ENCODE measurements around the gene C9orf85. TPM values are rescaled to one million over a fixed set of nuclear protein-coding genes. Genes with fewer than 3 reads are reported as not detected.

Gene C9orf85
- total RNA-seq, 6 donors from 2014 or later = 6.5 to 13.0 (median 9.0) TPM

GRCh38 chr9:71928376-71928775, 16.9 kb downstream of the C9orf85 start:
- H3K4me1 ChIP-seq = no peaks in the 10 kb centered on the region
- WGBS, 2 donors = 84 to 97% methylated on average over 1 of the region's 1 CpG
- no peaks in the 10 kb centered on the region for H3K36me3 ChIP-seq
- TF ChIP-seq EP300 (IDR thresholded peaks at IDR 0.05) (no peak), POLR2A (IDR thresholded peaks at IDR 0.05) (no peak), CTCF (IDR thresholded peaks at IDR 0.05) (no peak), POLR2AphosphoS5 (IDR thresholded peaks at IDR 0.05) (no peak)
- no peaks in the 10 kb centered on the region for H3K9me3 ChIP-seq
- H3K27me3 ChIP-seq = no peaks in the 10 kb centered on the region
- DNase-seq = no peak
- no peak for ATAC-seq (ENCODE audit: low FRiP score in 2 of 2)
- no peak overlapping the region for H3K4me3 ChIP-seq
- H3K27ac ChIP-seq = no peak overlapping the region

- TF ChIP-seq POLR2A (IDR thresholded peaks at IDR 0.05) = no peak
- no peak for TF ChIP-seq EP300 (IDR thresholded peaks at IDR 0.05)
- TF ChIP-seq POLR2AphosphoS5 (IDR thresholded peaks at IDR 0.05) = no peak
- no peak for TF ChIP-seq CTCF (IDR thresholded peaks at IDR 0.05)
- H3K27ac ChIP-seq = no peak overlapping the region
- no peaks in the 10 kb centered on the region for H3K4me1 ChIP-seq
- H3K36me3 ChIP-seq = no peaks in the 10 kb centered on the region
- no peaks in the 10 kb centered on the region for H3K9me3 ChIP-seq
- 84 to 90% methylated on average over 2 of the region's 2 CpGs for WGBS, 2 donors
- no peaks in the 10 kb centered on the region for H3K27me3 ChIP-seq
- no peak overlapping the region for H3K4me3 ChIP-seq
- DNase-seq = no peak
- no peak for ATAC-seq (ENCODE audit: low FRiP score in 2 of 2)
Measured at GRCh38 chr9:71928806-71929205, 17.4 kb downstream of the C9orf85 start.

- Histone ChIP-seq H3K4me1 (no peaks in the 10 kb centered on the region), H3K4me3 (no peak overlapping the region), H3K27me3 (no peaks in the 10 kb centered on the region), H3K36me3 (no peaks in the 10 kb centered on the region), H3K9me3 (no peaks in the 10 kb centered on the region), H3K27ac (no peak overlapping the region)
- DNase-seq (no peak), ATAC-seq (ENCODE audit: low FRiP score in 2 of 2) (no peak)
- TF ChIP-seq EP300 (IDR thresholded peaks at IDR 0.05) (no peak), CTCF (IDR thresholded peaks at IDR 0.05) (no peak), POLR2AphosphoS5 (IDR thresholded peaks at IDR 0.05) (no peak), POLR2A (IDR thresholded peaks at IDR 0.05) (no peak)
- 72 to 85% methylated on average over 2 of the region's 2 CpGs for WGBS, 2 donors
Measured at GRCh38 chr9:71929223-71929622, 17.8 kb downstream of the C9orf85 start.

- WGBS, 2 donors = 73 to 75% methylated on average over 2 of the region's 2 CpGs
- no peak for ATAC-seq (ENCODE audit: low FRiP score in 2 of 2)
- no peak overlapping the region for H3K4me3 ChIP-seq
Measured at GRCh38 chr9:71929791-71930440, 18.5 kb downstream of the C9orf85 start.

More at GRCh38 chr9:71929791-71930440, 18.5 kb downstream of the C9orf85 start:
- Histone ChIP-seq H3K36me3 (no peaks in the 10 kb centered on the region), H3K27me3 (no peaks in the 10 kb centered on the region), H3K27ac (no peak overlapping the region), H3K9me3 (no peaks in the 10 kb centered on the region), H3K4me1 (no peaks in the 10 kb centered on the region)
- no peak for DNase-seq
- no peak for TF ChIP-seq POLR2A (IDR thresholded peaks at IDR 0.05)
- TF ChIP-seq EP300 (IDR thresholded peaks at IDR 0.05) = no peak
- no peak for TF ChIP-seq CTCF (IDR thresholded peaks at IDR 0.05)
- no peak for TF ChIP-seq POLR2AphosphoS5 (IDR thresholded peaks at IDR 0.05)

Measured in upper lobe of left lung (tissue), 6 donors.